ENCODE measurements around the gene LRRC28. TPM values are rescaled to one million over a fixed set of nuclear protein-coding genes. Genes with fewer than 3 reads are reported as not detected.

LRRC28 gene
- 17.2 TPM for total RNA-seq

DNA sequence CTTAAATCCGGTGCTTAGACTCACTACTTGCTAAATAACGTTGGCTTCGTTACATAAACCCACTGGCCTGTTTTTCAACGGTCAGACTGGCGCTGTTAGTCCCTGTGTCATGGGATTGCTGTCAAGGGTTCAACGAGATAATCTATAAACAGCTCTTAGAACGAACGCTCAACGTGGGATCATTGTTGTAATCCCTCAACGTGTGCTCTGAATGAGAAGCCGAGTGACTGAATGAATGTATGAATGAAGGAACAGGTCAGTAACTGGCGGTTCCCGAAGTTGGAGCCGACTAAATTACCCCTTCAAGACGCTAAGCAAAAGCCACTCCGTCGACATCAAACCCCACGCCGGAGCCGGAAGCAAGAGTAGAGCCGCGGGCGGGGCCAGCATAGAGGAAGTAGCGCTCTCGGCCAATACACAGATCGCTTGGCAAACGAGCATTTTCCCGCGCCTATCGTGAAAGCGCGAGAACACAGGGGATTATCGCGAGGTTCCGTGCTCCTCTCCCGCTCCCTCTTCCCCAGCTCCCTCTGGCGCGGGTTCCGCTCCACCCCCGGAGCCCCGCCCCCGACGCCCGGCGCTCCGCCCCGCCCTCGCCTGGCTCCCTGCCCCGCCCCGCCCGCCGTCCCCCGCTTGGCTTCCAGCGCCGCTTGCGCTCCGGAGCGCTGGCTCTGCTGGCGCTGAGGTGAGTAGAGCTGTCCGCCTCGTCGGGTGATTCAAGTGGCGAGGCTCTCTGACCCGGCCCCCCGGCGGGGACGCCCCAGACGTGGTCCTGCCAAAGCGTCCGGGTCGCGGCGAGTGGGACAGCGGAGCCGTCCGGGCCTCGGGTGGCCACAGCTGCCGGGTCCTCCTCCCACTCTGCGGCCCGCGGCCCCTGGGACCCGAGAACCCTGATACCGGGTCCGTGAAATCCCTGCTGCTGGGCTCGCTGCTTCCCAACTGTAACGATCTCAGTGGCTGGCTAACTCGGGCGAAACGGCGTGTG, at the start of gene LRRC28:
TSS of gene LRRC28 (plus strand) at position 625 of the 985 bp plus-strand sequence. CDS start 4,477 bp downstream, outside the sequence.
- peaks cover 0 to under 1% (median 0%) of the 10 kb centered on the region in 3 donors for H3K36me3 ChIP-seq (ENCODE audit: control insufficient read depth in 3 of 3, insufficient read depth in 3 of 3, low read length in 3 of 3)
- H3K4me1 ChIP-seq (ENCODE audit: control insufficient read depth in 3 of 3, insufficient read depth in 3 of 3, low read length in 3 of 3), result peaks cover 12 to 22% (median 17%) of the 10 kb centered on the region in 3 donors

DNA sequence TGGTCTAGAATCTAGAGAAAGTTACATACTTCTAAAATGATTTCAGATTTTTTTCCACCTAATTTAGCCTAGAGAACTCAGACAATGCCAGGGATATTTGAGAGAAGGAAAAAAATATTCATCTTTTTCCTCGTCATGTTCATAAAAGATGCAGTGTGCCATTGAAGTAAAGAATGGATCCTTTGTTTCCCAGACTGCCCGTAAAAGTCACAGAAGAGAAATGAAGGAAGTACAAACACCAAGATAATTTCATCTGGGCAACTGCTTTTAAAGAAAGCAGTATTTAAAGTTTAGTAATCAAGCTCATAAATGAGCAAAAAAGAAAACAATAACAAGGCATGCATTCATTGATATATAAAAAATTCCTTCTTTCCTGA, 49.1 kb upstream of the LRRC28 start:
- Histone ChIP-seq H3K4me1 (ENCODE audit: control insufficient read depth in 3 of 3, insufficient read depth in 3 of 3, low read length in 3 of 3) (no peaks in the 10 kb centered on the region), H3K9me3 (ENCODE audit: control insufficient read depth in 3 of 3, low read length in 3 of 3) (no peaks in the 10 kb centered on the region), H3K27me3 (ENCODE audit: control insufficient read depth in 3 of 3, insufficient read depth in 3 of 3, low read length in 3 of 3) (no peaks in the 10 kb centered on the region), H3K4me3 (ENCODE audit: low read length in 3 of 3) (no peak overlapping the region), H3K36me3 (ENCODE audit: control insufficient read depth in 3 of 3, insufficient read depth in 3 of 3, low read length in 3 of 3) (peaks cover 7 to 16% (median 10%) of the 10 kb centered on the region in 3 donors), H3K27ac (ENCODE audit: low read depth, low read length) (no peak overlapping the region), H3K9ac (ENCODE audit: low read depth in 1 of 3, low read length in 3 of 3) (no peak overlapping the region)

More for the DNA sequence above, at the start of gene LRRC28:
- Histone ChIP-seq H3K9ac (ENCODE audit: low read depth in 1 of 3, low read length in 3 of 3) (peak within 1 kb of the TSS; percentile 92 to 98 (median 97)), H3K27ac (ENCODE audit: low read depth, low read length) (peak within 1 kb of the TSS; percentile 94), H3K4me3 (ENCODE audit: low read length in 3 of 3) (peak within 1 kb of the TSS; percentile 81 to 100 (median 85)), H3K27me3 (ENCODE audit: control insufficient read depth in 3 of 3, insufficient read depth in 3 of 3, low read length in 3 of 3) (no peaks in the 10 kb centered on the region), H3K9me3 (ENCODE audit: control insufficient read depth in 3 of 3, low read length in 3 of 3) (no peaks in the 10 kb centered on the region)

DNA sequence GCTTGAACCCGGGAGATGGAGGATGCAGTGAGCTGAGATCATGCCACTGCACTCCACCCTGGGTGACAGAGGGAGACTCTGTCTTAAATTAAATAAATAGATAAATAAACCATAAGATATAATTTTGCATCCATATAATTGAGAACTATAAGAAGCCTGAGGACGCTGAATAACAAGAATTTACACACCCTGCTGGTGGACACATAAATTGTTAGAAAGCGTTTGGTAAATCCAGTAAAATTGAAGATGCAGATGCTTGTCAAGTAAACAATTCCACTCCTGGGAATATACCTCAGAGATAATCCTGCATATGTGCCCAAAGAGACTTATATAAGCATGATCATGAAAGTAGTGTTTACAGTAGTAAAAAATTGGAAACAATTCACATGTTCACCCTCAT, 43.6 kb upstream of the LRRC28 start:
- Histone ChIP-seq H3K36me3 (ENCODE audit: control insufficient read depth in 3 of 3, insufficient read depth in 3 of 3, low read length in 3 of 3) (peaks cover 0 to 4% (median 0%) of the 10 kb centered on the region in 3 donors), H3K27me3 (ENCODE audit: control insufficient read depth in 3 of 3, insufficient read depth in 3 of 3, low read length in 3 of 3) (no peaks in the 10 kb centered on the region), H3K4me3 (ENCODE audit: low read length in 3 of 3) (no peak overlapping the region), H3K9me3 (ENCODE audit: control insufficient read depth in 3 of 3, low read length in 3 of 3) (no peaks in the 10 kb centered on the region), H3K27ac (ENCODE audit: low read depth, low read length) (no peak overlapping the region), H3K9ac (ENCODE audit: low read depth in 1 of 3, low read length in 3 of 3) (no peak overlapping the region), H3K4me1 (ENCODE audit: control insufficient read depth in 3 of 3, insufficient read depth in 3 of 3, low read length in 3 of 3) (peaks cover 0 to 9% (median 0%) of the 10 kb centered on the region in 3 donors)

DNA sequence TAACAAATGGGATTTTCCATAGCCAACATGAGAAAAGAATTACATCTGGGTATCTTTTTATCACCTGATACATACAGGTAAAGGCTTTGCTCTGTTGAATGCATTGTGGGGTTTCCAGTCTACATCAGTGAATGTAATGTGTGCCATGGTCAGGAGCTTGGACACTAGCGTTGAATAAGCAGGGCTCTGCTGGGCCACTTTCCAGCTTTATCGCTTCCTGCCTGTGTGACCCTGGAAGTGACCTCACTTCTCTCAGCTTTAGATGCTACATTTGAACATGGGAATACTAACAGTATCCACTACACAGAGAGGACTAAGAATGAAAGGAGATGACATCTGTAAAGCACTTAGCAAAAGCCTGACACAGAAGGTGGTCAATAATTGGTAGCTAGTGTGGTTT, 42.0 kb upstream of the LRRC28 start:
- Histone ChIP-seq H3K9ac (ENCODE audit: low read depth in 1 of 3, low read length in 3 of 3) (no peak overlapping the region), H3K27me3 (ENCODE audit: control insufficient read depth in 3 of 3, insufficient read depth in 3 of 3, low read length in 3 of 3) (no peaks in the 10 kb centered on the region), H3K9me3 (ENCODE audit: control insufficient read depth in 3 of 3, low read length in 3 of 3) (no peaks in the 10 kb centered on the region), H3K27ac (ENCODE audit: low read depth, low read length) (no peak overlapping the region), H3K36me3 (ENCODE audit: control insufficient read depth in 3 of 3, insufficient read depth in 3 of 3, low read length in 3 of 3) (peaks cover 0 to 4% (median 0%) of the 10 kb centered on the region in 3 donors), H3K4me3 (ENCODE audit: low read length in 3 of 3) (no peak overlapping the region), H3K4me1 (ENCODE audit: control insufficient read depth in 3 of 3, insufficient read depth in 3 of 3, low read length in 3 of 3) (peaks cover 5 to 16% (median 6%) of the 10 kb centered on the region in 3 donors)

DNA sequence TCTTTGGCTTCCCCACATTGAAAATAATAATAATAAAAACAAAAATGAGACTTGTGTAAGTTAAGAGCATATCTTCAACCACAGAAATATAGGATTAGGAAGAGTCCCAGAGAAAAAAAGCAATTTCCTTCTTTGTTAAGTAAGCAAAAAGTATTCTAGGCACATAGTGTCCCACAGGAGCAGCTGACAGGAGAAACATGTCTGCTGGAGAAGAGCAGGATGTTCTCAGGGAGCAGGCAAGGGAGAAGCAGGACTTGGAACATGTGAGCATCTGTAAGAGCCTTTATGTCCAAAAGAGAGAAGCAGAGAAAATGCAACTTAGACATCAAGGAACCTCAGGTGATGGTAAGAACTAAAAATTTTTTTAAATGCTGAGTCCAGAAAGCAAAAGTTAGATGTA, 40.9 kb upstream of the LRRC28 start:
- H3K4me3 ChIP-seq (ENCODE audit: low read length in 3 of 3), result no peak overlapping the region
- peaks cover 0 to 4% (median 0%) of the 10 kb centered on the region in 3 donors for H3K36me3 ChIP-seq (ENCODE audit: control insufficient read depth in 3 of 3, insufficient read depth in 3 of 3, low read length in 3 of 3)
- H3K9me3 ChIP-seq (ENCODE audit: control insufficient read depth in 3 of 3, low read length in 3 of 3), result no peaks in the 10 kb centered on the region
- peaks cover 5 to 16% (median 6%) of the 10 kb centered on the region in 3 donors for H3K4me1 ChIP-seq (ENCODE audit: control insufficient read depth in 3 of 3, insufficient read depth in 3 of 3, low read length in 3 of 3)
- no peak overlapping the region for H3K27ac ChIP-seq (ENCODE audit: low read depth, low read length)
- no peaks in the 10 kb centered on the region for H3K27me3 ChIP-seq (ENCODE audit: control insufficient read depth in 3 of 3, insufficient read depth in 3 of 3, low read length in 3 of 3)
- no peak overlapping the region for H3K9ac ChIP-seq (ENCODE audit: low read depth in 1 of 3, low read length in 3 of 3)

DNA sequence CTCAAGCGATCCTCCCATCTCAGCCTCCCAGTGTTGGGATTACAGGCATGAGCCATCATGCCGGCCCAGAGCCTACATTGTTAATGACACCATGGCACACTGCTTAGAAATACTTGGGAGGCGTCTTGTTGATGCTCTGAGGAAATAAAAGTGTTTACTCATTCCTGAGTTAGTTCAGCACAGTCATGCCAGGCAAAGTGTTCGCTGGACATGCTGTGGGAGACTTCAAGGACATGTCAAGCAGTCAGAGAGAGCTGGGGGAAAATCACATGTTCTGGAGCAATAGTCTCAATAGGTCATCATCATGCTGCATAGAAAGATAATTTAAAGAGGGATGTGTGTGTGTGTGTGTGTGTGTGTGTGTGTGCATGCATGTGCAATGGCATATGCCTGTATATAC, 39.4 kb upstream of the LRRC28 start:
- Histone ChIP-seq H3K9ac (ENCODE audit: low read depth in 1 of 3, low read length in 3 of 3) (no peak overlapping the region), H3K4me3 (ENCODE audit: low read length in 3 of 3) (no peak overlapping the region), H3K27ac (ENCODE audit: low read depth, low read length) (peak overlapping the region; percentile 46), H3K36me3 (ENCODE audit: control insufficient read depth in 3 of 3, insufficient read depth in 3 of 3, low read length in 3 of 3) (peaks cover 0 to 4% (median 2%) of the 10 kb centered on the region in 3 donors), H3K9me3 (ENCODE audit: control insufficient read depth in 3 of 3, low read length in 3 of 3) (no peaks in the 10 kb centered on the region), H3K4me1 (ENCODE audit: control insufficient read depth in 3 of 3, insufficient read depth in 3 of 3, low read length in 3 of 3) (peaks cover 5 to 16% (median 6%) of the 10 kb centered on the region in 3 donors), H3K27me3 (ENCODE audit: control insufficient read depth in 3 of 3, insufficient read depth in 3 of 3, low read length in 3 of 3) (no peaks in the 10 kb centered on the region)

DNA sequence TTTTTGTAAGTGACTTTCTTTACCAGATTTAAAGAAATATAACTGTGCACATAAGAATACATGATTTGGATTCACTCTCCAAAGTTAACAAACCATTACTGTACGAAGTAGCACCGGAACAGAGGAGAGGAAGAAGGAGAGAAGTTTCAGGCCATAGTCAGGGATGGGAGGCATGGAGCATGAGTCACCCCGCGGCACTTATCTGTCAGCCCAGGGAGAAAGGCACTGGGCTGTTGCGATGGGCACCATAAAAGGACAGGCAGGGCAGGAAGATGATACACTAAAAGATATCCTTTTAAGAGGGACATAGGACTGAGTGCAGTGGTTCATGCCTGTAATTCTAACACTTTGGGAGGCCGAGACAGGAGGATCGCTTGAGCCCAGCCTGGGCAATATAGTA, 38.9 kb upstream of the LRRC28 start:
- peaks cover 5 to 16% (median 6%) of the 10 kb centered on the region in 3 donors for H3K4me1 ChIP-seq (ENCODE audit: control insufficient read depth in 3 of 3, insufficient read depth in 3 of 3, low read length in 3 of 3)
- no peaks in the 10 kb centered on the region for H3K9me3 ChIP-seq (ENCODE audit: control insufficient read depth in 3 of 3, low read length in 3 of 3)
- H3K9ac ChIP-seq (ENCODE audit: low read depth in 1 of 3, low read length in 3 of 3), result no peak overlapping the region
- peak overlapping the region; percentile 46 for H3K27ac ChIP-seq (ENCODE audit: low read depth, low read length)
- H3K4me3 ChIP-seq (ENCODE audit: low read length in 3 of 3), result no peak overlapping the region
- H3K36me3 ChIP-seq (ENCODE audit: control insufficient read depth in 3 of 3, insufficient read depth in 3 of 3, low read length in 3 of 3), result peaks cover 0 to 4% (median 2%) of the 10 kb centered on the region in 3 donors
- H3K27me3 ChIP-seq (ENCODE audit: control insufficient read depth in 3 of 3, insufficient read depth in 3 of 3, low read length in 3 of 3), result no peaks in the 10 kb centered on the region

DNA sequence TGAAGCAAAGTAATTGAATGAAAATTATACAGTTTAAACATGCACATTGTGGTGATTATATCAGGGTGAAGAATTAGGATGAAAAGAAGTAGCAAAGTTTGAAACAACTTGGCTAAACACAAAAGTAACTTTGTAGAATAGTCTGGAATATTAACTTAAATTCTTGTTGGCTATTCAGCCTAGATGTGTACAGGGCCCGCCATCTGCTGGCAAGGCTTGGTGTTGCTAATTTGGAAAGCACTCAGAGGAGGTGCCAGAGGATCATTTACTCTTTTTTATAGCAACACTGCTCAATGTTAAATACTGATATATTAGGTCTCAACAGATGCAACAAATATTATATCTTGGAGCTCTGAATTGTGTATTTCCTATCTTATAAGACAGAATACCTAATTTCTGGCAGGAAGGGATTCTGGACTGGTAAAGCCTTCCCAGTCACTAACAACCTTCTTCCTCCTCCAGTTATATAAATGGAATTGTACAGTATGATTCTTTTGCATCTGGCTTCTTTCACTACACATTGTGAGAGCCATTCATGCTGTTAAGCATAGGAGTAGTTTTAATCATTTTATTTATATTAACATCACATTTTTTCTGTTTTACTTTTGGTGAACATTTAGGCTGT, 38.0 kb upstream of the LRRC28 start:
- no peaks in the 10 kb centered on the region for H3K27me3 ChIP-seq (ENCODE audit: control insufficient read depth in 3 of 3, insufficient read depth in 3 of 3, low read length in 3 of 3)
- H3K4me1 ChIP-seq (ENCODE audit: control insufficient read depth in 3 of 3, insufficient read depth in 3 of 3, low read length in 3 of 3), result peaks cover 5 to 16% (median 6%) of the 10 kb centered on the region in 3 donors
- H3K9ac ChIP-seq (ENCODE audit: low read depth in 1 of 3, low read length in 3 of 3), result peak overlapping the region in 1 of 3 donors; percentile 25
- peak overlapping the region; percentile 46 for H3K27ac ChIP-seq (ENCODE audit: low read depth, low read length)
- no peak overlapping the region for H3K4me3 ChIP-seq (ENCODE audit: low read length in 3 of 3)
- peaks cover 0 to 12% (median 9%) of the 10 kb centered on the region in 3 donors for H3K36me3 ChIP-seq (ENCODE audit: control insufficient read depth in 3 of 3, insufficient read depth in 3 of 3, low read length in 3 of 3)
- H3K9me3 ChIP-seq (ENCODE audit: control insufficient read depth in 3 of 3, low read length in 3 of 3), result no peaks in the 10 kb centered on the region

DNA sequence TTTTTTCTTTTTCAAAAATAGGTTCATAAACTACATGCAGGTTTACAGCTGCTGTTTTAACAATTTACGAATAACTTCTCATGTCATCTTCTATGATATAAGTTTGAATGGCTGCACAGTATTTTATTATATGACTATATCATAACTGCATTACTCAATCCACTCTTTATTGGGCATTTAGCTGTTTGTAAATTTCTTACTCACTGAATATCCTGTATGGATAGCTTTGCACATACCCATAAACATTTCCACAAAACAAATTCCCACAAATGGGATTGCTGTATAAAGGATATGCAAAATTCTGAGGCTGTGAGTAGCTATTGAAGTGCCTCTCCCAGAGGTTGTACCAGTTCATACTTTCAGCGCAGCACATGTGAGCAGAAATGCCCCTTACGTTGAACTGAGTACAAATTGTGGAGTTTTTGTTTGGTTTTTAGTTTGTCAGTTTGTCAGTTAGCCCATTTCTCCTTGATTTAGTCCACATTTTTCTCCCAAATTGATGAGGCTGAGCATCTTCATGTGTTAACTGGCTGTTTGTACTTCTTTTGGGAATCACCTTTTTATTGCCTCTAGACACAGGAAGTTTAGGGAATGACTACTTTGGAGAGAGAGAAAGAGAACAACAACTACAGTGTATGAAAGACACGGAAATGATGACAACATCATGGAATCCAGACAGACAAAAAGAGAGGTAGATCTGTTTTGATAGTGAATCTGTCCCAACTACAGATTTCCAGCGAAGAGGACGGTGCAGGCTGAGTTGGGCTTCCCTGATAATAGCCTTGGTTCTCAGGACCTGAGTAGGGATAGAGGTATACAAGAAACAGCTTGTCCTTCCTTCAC, 26.7 kb upstream of the LRRC28 start:
- Histone ChIP-seq H3K36me3 (ENCODE audit: control insufficient read depth in 3 of 3, insufficient read depth in 3 of 3, low read length in 3 of 3) (peaks cover 9 to 45% (median 44%) of the 10 kb centered on the region in 3 donors), H3K9ac (ENCODE audit: low read depth in 1 of 3, low read length in 3 of 3) (no peak overlapping the region)

More for the DNA sequence above, 26.7 kb upstream of the LRRC28 start:
- no peaks in the 10 kb centered on the region for H3K9me3 ChIP-seq (ENCODE audit: control insufficient read depth in 3 of 3, low read length in 3 of 3)
- H3K4me3 ChIP-seq (ENCODE audit: low read length in 3 of 3), result no peak overlapping the region
- no peaks in the 10 kb centered on the region for H3K27me3 ChIP-seq (ENCODE audit: control insufficient read depth in 3 of 3, insufficient read depth in 3 of 3, low read length in 3 of 3)
- no peak overlapping the region for H3K27ac ChIP-seq (ENCODE audit: low read depth, low read length)
- H3K4me1 ChIP-seq (ENCODE audit: control insufficient read depth in 3 of 3, insufficient read depth in 3 of 3, low read length in 3 of 3), result no peaks in the 10 kb centered on the region
